Spinal cord (tissue), 10 donors: Measurements from ENCODE around the gene AMELY. TPM values are rescaled to one million over a fixed set of nuclear protein-coding genes. Genes with fewer than 3 reads are reported as not detected.

Experiments
- DNase-seq, 6 donors: peaks; one replicate each; pipeline versions ENCODE4 v3.0.0 to v3.0.0-alpha.2; 2013 to 2015; ENCODE audit warnings: low spot score in 6 of 6, low read depth in 4 of 6
- H3K27ac ChIP-seq: one replicate; pipeline ENCODE4 v1.5.1; 2013; ENCODE audit warnings: low read depth, low read length, control low read depth
- H3K27me3 ChIP-seq: one replicate; pipeline ENCODE4 v1.6.1; 2013; ENCODE audit warnings: low read length; ENCODE audit not compliant: control insufficient read depth, insufficient read depth
- H3K36me3 ChIP-seq: one replicate; pipeline ENCODE4 v1.6.1; 2013; ENCODE audit warnings: low read length; ENCODE audit not compliant: control insufficient read depth, insufficient read depth
- H3K4me1 ChIP-seq: one replicate; pipeline ENCODE4 v1.6.1; 2013; ENCODE audit warnings: low read length; ENCODE audit not compliant: control insufficient read depth, insufficient read depth
- H3K4me3 ChIP-seq: one replicate; pipeline ENCODE4 v1.5.1; 2013; ENCODE audit warnings: low read depth, low read length, control low read depth
- H3K9me3 ChIP-seq: one replicate; pipeline ENCODE4 v1.6.1; 2013; ENCODE audit warnings: low read length; ENCODE audit not compliant: control insufficient read depth, insufficient read depth
- WGBS: methylation state at CpG from one replicate; pipeline ENCODE4 v1.1.5; 2013; ENCODE audit warnings: missing lambda C conversion rate; ENCODE audit not compliant: insufficient coverage; 5-methylcytosine and 5-hydroxymethylcytosine counted together
- long read RNA-seq, 4 donors: transcript quantifications; one replicate each; lab custom pipeline, GENCODE V29; 2026
- polyA plus RNA-seq, 2 donors: library from polyadenylated mRNA; unstranded; fragments of 120-200 nt; gene quantifications; one replicate each; pipeline ENCODE4 v1.2.1, GENCODE V29; 2013; ENCODE audit not compliant: insufficient read length in 2 of 2
- total RNA-seq, 2 donors: library from RNA; depleted of rRNA in 1 of 2; stranded (reverse); fragments of 120-200 nt in 1 of 2; fragments of >200 nt in 1 of 2; gene quantifications; one replicate each; pipeline versions ENCODE4 v1.2.3 to v1.2.4, GENCODE V29; 2013 to 2014
- donor health status: healthy.

The AMELY gene
- total RNA-seq (not detected), polyA plus RNA-seq (not detected)
- long read RNA-seq, donor 1 = 0 reads
- long read RNA-seq, donor 2 = 0 reads
- long read RNA-seq, donor 3 = 0 reads
- long read RNA-seq, donor 4 = 0 reads

- DNase-seq = peak in 1 of 6 donors; percentile 1
- Histone ChIP-seq H3K27me3 (no peaks in the 10 kb centered on the region), H3K27ac (no peak within 1 kb of the TSS), H3K9me3 (no peaks in the 10 kb centered on the region), H3K36me3 (no peaks in the 10 kb centered on the region), H3K4me1 (no peaks in the 10 kb centered on the region), H3K4me3 (no peak within 1 kb of the TSS)
- WGBS = no CpG with 5 or more reads among the region's 52 CpGs
Measured at GRCh38 chrY:6911253-6911881, at the start of gene AMELY. TSS of gene AMELY (minus strand) at chrY:6911752. CDS start at chrY:6872608, 39,144 bp downstream.

- no peaks in the 10 kb centered on the region for H3K36me3 ChIP-seq
- no peaks in the 10 kb centered on the region for H3K9me3 ChIP-seq
- no CpG with 5 or more reads among the region's 4 CpGs for WGBS
Measured at GRCh38 chrY:6949947-6950346, 38.4 kb upstream of the AMELY start.

GRCh38 chrY:6948378-6948777 lies 36.8 kb upstream of the AMELY start:
- H3K4me1 ChIP-seq = no peaks in the 10 kb centered on the region
- DNase-seq = no peak
- H3K27me3 ChIP-seq = no peaks in the 10 kb centered on the region
- no peaks in the 10 kb centered on the region for H3K36me3 ChIP-seq
- H3K27ac ChIP-seq = no peak overlapping the region
- no CpG with 5 or more reads among the region's 13 CpGs for WGBS
- no peaks in the 10 kb centered on the region for H3K9me3 ChIP-seq
- no peak overlapping the region for H3K4me3 ChIP-seq

More at GRCh38 chrY:6949947-6950346, 38.4 kb upstream of the AMELY start:
- DNase-seq = no peak
- no peaks in the 10 kb centered on the region for H3K4me1 ChIP-seq
- H3K27ac ChIP-seq = no peak overlapping the region
- no peak overlapping the region for H3K4me3 ChIP-seq
- no peaks in the 10 kb centered on the region for H3K27me3 ChIP-seq

GRCh38 chrY:6947695-6948094 lies 36.1 kb upstream of the AMELY start:
- no peaks in the 10 kb centered on the region for H3K27me3 ChIP-seq
- H3K36me3 ChIP-seq = no peaks in the 10 kb centered on the region
- H3K4me1 ChIP-seq = no peaks in the 10 kb centered on the region
- H3K27ac ChIP-seq = no peak overlapping the region
- H3K9me3 ChIP-seq = no peaks in the 10 kb centered on the region
- H3K4me3 ChIP-seq = no peak overlapping the region
- DNase-seq = peak in 1 of 6 donors; percentile 32

- Histone ChIP-seq H3K9me3 (no peaks in the 10 kb centered on the region), H3K36me3 (no peaks in the 10 kb centered on the region), H3K4me1 (no peaks in the 10 kb centered on the region), H3K4me3 (no peak overlapping the region), H3K27ac (no peak overlapping the region), H3K27me3 (no peaks in the 10 kb centered on the region)
- no CpG with 5 or more reads among the region's 2 CpGs for WGBS
- no peak for DNase-seq
Measured at GRCh38 chrY:6935497-6935896, 23.9 kb upstream of the AMELY start.

- Histone ChIP-seq H3K4me3 (no peak overlapping the region), H3K36me3 (no peaks in the 10 kb centered on the region), H3K27me3 (no peaks in the 10 kb centered on the region), H3K9me3 (no peaks in the 10 kb centered on the region), H3K27ac (no peak overlapping the region), H3K4me1 (no peaks in the 10 kb centered on the region)
- DNase-seq = peak in 1 of 6 donors; percentile 1
- no CpG with 5 or more reads among the region's 4 CpGs for WGBS
Measured at GRCh38 chrY:6931779-6932396, 20.3 kb upstream of the AMELY start.

GRCh38 chrY:6929237-6929636 lies 17.7 kb upstream of the AMELY start:
- Histone ChIP-seq H3K27me3 (no peaks in the 10 kb centered on the region), H3K27ac (no peak overlapping the region), H3K36me3 (no peaks in the 10 kb centered on the region), H3K9me3 (no peaks in the 10 kb centered on the region), H3K4me1 (no peaks in the 10 kb centered on the region), H3K4me3 (no peak overlapping the region)
- DNase-seq = no peak
- WGBS = no CpG with 5 or more reads among the region's 1 CpG

GRCh38 chrY:6928265-6928664 lies 16.7 kb upstream of the AMELY start:
- no peaks in the 10 kb centered on the region for H3K27me3 ChIP-seq
- H3K36me3 ChIP-seq = no peaks in the 10 kb centered on the region
- no peak overlapping the region for H3K27ac ChIP-seq
- no peak overlapping the region for H3K4me3 ChIP-seq
- no CpG with 5 or more reads among the region's 4 CpGs for WGBS
- no peaks in the 10 kb centered on the region for H3K9me3 ChIP-seq
- DNase-seq = no peak
- no peaks in the 10 kb centered on the region for H3K4me1 ChIP-seq

- no CpG with 5 or more reads among the region's 2 CpGs for WGBS
Measured at GRCh38 chrY:6921061-6921460, 9.5 kb upstream of the AMELY start.

GRCh38 chrY:6913362-6913761 lies 1.8 kb upstream of the AMELY start:
- Histone ChIP-seq H3K27me3 (no peaks in the 10 kb centered on the region), H3K4me1 (no peaks in the 10 kb centered on the region), H3K4me3 (no peak overlapping the region), H3K36me3 (no peaks in the 10 kb centered on the region), H3K9me3 (no peaks in the 10 kb centered on the region), H3K27ac (no peak overlapping the region)
- no peak for DNase-seq

More at GRCh38 chrY:6921061-6921460, 9.5 kb upstream of the AMELY start:
- Histone ChIP-seq H3K4me3 (no peak overlapping the region), H3K9me3 (no peaks in the 10 kb centered on the region), H3K27ac (no peak overlapping the region), H3K36me3 (no peaks in the 10 kb centered on the region), H3K4me1 (no peaks in the 10 kb centered on the region), H3K27me3 (no peaks in the 10 kb centered on the region)
- DNase-seq = no peak
